BE2C (cell line): ENCODE measurements around the gene ALK.
"Not testable (repeated sequence)": the region's sequence is repeated elsewhere in the genome, so short reads cannot be mapped to it uniquely, and the experiment has no call there.

Experiments used
- DNase-seq: peaks from one replicate; pipeline ENCODE4 v3.0.0-alpha.2; 2020
- H3K27me3 ChIP-seq: fragments of 250-450 bp; sonication (Bioruptor Pico); 2 replicates; pipeline ENCODE4 v1.5.1; 2020; ENCODE audit warnings: mild to moderate bottlenecking
- H3K36me3 ChIP-seq: fragments of 250-450 bp; sonication (Bioruptor Pico); 2 replicates; pipeline ENCODE4 v1.5.1; 2020; ENCODE audit warnings: mild to moderate bottlenecking
- H3K4me1 ChIP-seq: fragments of 250-450 bp; sonication (Bioruptor Pico); 2 replicates; pipeline ENCODE4 v1.5.1; 2020
- H3K4me3 ChIP-seq: 2 replicates; pipeline ENCODE4 v1.5.1; 2011; ENCODE audit warnings: low read depth, low read length
- H3K9me3 ChIP-seq: fragments of 250-450 bp; sonication (Bioruptor Pico); 2 replicates; pipeline ENCODE4 v1.5.1; 2020
- TF ChIP-seq, protein P1 (sequence below): IDR thresholded peaks from 2 replicates; pipeline ENCODE4 v1.5.1; 2012; ENCODE audit warnings: mild to moderate bottlenecking, low read depth, low read length

The ALK gene

DNA sequence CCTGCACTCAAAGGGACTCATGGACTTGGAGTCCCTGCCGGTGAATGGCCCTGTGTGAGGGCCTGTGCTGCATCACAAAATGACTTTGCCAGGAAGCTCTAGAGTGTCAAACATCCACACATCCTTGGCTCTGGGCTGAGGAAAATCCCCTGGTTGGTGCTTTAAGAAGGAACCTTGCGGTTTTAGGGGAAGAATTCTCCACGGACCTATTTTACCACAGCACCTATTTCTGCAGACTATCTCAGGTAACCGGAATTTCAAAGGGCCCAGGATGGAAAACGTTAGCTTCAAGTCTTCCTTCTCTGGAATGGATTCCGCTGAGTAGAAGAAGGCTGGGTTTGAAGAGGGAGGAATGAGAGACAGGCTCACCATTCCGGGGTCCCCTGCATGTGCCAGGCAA lies 166.2 kb downstream of the ALK start:
- Histone ChIP-seq H3K9me3 (no peaks in the 10 kb centered on the region), H3K4me1 (peaks cover 4% of the 10 kb centered on the region), H3K36me3 (no peaks in the 10 kb centered on the region), H3K27me3 (no peaks in the 10 kb centered on the region), H3K4me3 (no peak overlapping the region)
- no peak for DNase-seq
- TF ChIP-seq, protein P1, sequence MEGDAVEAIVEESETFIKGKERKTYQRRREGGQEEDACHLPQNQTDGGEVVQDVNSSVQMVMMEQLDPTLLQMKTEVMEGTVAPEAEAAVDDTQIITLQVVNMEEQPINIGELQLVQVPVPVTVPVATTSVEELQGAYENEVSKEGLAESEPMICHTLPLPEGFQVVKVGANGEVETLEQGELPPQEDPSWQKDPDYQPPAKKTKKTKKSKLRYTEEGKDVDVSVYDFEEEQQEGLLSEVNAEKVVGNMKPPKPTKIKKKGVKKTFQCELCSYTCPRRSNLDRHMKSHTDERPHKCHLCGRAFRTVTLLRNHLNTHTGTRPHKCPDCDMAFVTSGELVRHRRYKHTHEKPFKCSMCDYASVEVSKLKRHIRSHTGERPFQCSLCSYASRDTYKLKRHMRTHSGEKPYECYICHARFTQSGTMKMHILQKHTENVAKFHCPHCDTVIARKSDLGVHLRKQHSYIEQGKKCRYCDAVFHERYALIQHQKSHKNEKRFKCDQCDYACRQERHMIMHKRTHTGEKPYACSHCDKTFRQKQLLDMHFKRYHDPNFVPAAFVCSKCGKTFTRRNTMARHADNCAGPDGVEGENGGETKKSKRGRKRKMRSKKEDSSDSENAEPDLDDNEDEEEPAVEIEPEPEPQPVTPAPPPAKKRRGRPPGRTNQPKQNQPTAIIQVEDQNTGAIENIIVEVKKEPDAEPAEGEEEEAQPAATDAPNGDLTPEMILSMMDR, result no peak

DNA sequence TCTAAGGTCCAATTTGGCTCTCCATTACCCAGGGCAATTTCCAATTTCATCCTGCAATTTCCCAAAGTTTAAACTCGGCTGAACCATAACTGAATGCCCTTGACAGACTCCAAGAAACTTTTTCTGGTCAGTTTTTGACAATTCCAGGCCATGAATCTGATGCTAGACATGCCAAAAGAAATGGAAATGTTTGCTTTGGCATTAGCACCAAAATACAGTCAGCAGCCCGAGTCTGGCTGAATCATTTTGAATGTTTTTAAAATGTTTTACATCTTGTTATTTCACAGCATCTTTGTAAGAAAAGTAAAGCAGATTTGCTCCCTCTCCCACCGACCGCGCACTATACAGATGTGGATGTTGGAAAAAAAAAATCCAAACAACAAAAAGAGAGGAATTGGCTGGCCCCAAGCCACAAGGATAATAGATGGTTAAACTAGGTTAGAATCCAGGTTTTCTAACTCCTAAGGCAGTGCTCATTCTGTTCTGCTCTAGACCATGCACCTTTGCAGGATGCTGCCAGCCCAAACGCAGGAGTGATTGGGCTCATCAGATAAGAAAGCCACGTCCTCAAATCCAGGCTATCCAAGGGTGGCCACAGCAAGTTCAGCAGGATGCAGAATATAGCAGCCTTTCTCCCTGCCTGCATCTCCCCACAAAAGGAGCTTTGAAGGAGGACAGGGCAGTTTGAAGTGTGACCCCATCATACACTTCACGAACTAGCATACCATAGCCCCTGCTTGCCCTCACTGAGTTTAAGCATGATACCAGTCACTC lies 167.5 kb downstream of the ALK start:
- peak; percentile 38 for DNase-seq
- TF ChIP-seq, protein P1, result no peak
- Histone ChIP-seq H3K4me1 (peaks cover 7% of the 10 kb centered on the region), H3K36me3 (no peaks in the 10 kb centered on the region), H3K4me3 (no peak overlapping the region), H3K27me3 (no peaks in the 10 kb centered on the region), H3K9me3 (no peaks in the 10 kb centered on the region)

DNA sequence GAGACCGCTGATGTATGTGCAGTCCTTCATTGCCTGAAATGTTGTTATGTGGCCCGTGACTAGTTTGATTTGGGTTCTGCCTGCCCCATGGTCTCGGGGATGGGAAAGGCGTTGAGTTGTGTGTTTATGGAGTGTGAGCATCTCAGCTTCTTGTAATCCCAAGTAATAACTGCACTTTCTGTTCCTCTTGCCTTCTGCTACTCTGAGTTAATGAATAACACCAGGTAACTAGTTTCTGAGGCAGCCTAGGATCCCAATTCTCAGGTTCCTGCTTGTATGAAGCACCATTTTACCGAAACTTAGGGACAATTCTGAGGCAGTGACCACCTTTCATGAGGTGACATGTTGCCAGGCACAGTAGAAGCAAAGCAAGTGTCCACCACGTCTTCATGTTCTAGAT lies 170.0 kb downstream of the ALK start:
- no peak overlapping the region for H3K4me3 ChIP-seq
- H3K36me3 ChIP-seq, result no peaks in the 10 kb centered on the region
- no peaks in the 10 kb centered on the region for H3K9me3 ChIP-seq
- H3K4me1 ChIP-seq, result peaks cover 10% of the 10 kb centered on the region
- TF ChIP-seq, protein P1, result no peak
- no peak for DNase-seq
- no peaks in the 10 kb centered on the region for H3K27me3 ChIP-seq

DNA sequence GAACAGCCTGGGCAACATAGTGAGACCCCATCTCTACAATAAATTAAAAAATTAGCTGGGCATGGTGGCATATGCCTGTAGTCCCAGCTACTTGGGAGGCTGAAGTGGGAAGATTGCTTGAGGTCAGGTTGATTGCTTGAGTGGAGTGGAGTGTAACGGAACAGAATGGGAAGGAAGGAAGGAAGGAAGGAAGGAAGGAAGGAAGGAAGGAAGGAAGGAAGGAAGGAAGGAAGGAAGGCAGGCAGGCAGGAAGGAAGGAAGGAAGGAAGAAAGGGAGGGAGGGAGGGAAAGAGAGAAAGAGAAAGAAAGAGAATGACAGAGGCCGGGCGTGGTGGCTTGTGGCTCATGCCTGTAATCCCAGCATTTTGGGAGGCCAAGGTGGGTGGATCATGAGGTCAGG lies 170.9 kb downstream of the ALK start:
- not testable (repeated sequence) for H3K4me1 ChIP-seq, H3K27me3 ChIP-seq, H3K9me3 ChIP-seq, DNase-seq, H3K4me3 ChIP-seq, H3K36me3 ChIP-seq

DNA sequence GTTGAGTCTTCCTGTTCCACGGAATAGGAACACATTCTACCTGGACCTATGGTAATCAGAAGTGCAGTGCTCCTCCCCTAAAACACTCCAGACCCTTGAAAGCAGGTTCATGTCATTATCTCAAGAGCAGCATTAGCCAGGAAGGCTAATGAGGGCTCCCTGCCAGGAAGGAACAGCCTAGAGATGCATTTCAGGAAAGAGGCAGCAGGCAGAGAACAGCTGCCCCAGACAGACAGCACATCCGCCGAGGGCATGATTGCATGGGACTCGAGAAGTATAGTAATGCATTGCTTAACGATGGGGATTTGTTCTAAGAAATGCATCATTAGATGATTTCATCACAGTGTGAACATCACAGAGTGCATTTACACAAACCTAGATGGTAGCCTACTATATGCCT lies 171.5 kb downstream of the ALK start:
- H3K4me1 ChIP-seq, result peaks cover 10% of the 10 kb centered on the region
- no peak overlapping the region for H3K4me3 ChIP-seq
- peak; percentile 56 for DNase-seq
- TF ChIP-seq, protein P1, result no peak
- no peaks in the 10 kb centered on the region for H3K36me3 ChIP-seq
- H3K27me3 ChIP-seq, result no peaks in the 10 kb centered on the region
- H3K9me3 ChIP-seq, result no peaks in the 10 kb centered on the region

DNA sequence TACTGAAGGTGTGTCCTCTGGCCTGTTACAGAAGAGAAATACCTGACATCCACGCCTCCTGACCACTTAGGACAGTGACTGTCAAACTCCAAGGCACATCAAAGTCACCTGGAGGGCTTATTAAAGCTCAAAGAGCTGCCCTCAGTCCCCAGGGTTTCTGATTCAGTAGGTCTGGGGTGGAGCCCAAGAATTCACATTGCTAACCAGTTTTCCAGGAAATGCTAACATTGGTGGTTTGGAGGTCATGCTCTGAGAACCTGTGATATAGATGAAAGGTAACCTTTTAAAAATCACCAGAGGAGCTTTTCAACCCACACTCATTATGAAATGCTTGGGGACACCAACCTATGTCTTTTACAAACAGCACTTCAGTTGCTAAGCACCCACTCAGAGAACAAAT lies 172.3 kb downstream of the ALK start:
- Histone ChIP-seq H3K4me1 (peaks cover 7% of the 10 kb centered on the region), H3K27me3 (no peaks in the 10 kb centered on the region), H3K36me3 (no peaks in the 10 kb centered on the region), H3K9me3 (no peaks in the 10 kb centered on the region), H3K4me3 (no peak overlapping the region)
- TF ChIP-seq, protein P1, result no peak
- DNase-seq, result no peak
